Measurements from ENCODE around the gene ARID3A. TPM values are rescaled to one million over a fixed set of nuclear protein-coding genes. Genes with fewer than 3 reads are reported as not detected.

ARID3A gene
- total and polyA plus RNA-seq, 2 of the 8 experiments (the other 6 are each of a cell fraction or from before 2014, with no cell fraction given): 40.5 to 77.4 TPM

- FAIRE-seq: no peak
- no peak overlapping the region for H3K4me2 ChIP-seq (ENCODE audit: insufficient read depth in 1 of 2, low read depth in 2 of 2, low read length in 2 of 2)
- no peak overlapping the region for H3K4ac ChIP-seq (replicated peaks; ENCODE audit: insufficient read length, low read depth, low read length)
- peaks cover 5 to 76% of the 10 kb centered on the region in 2 experiments for H3K79me2 ChIP-seq (ENCODE audit: control insufficient read depth in 1 of 2, insufficient read depth in 2 of 2, low read length in 2 of 2)
- DNase-seq (ENCODE audit: low read depth in 1 of 2, low spot score in 2 of 2): no peak
- H4K20me1 ChIP-seq (replicated peaks in 1 of 2; ENCODE audit: control insufficient read depth in 1 of 2, insufficient read depth in 2 of 2, low read length in 2 of 2): peaks cover 7 to 33% of the 10 kb centered on the region in 2 experiments
- H2AK5ac ChIP-seq (ENCODE audit: low read depth, low read length): no peak overlapping the region
- no peak overlapping the region for H2AFZ ChIP-seq (ENCODE audit: low read length)
- H2BK15ac ChIP-seq (ENCODE audit: low read length): no peak overlapping the region
- no peak overlapping the region for H2BK5ac ChIP-seq (ENCODE audit: low read depth, low read length)
- no peak overlapping the region for H3K23ac ChIP-seq (ENCODE audit: insufficient read length)
- H2BK120ac ChIP-seq (replicated peaks; ENCODE audit: low read depth, low read length): no peak overlapping the region
- no peak overlapping the region for H3K14ac ChIP-seq (ENCODE audit: insufficient read length)
- no peaks in the 10 kb centered on the region for H3K9me3 ChIP-seq (ENCODE audit: insufficient read depth in 2 of 2, low read depth in 1 of 2, low read length in 1 of 2)
- H2BK12ac ChIP-seq (ENCODE audit: low read depth, low read length): no peak overlapping the region
- ChIA-PET CTCF (ENCODE audit: partially characterized antibody) (interaction anchor here (1.1 to 2.5 kb wide), 4 partner anchors 14 to 82 kb away, joined by 3 to 15 read pairs (median 9); no protein-coding TSS in a partner anchor), POLR2A (ENCODE audit: partially characterized antibody) (interaction anchor here (1.3 to 1.6 kb wide), 2 partner anchors 25 to 59 kb away, joined by 3 read pairs; no protein-coding TSS in a partner anchor)
- no peak overlapping the region for H3K56ac ChIP-seq (replicated peaks; ENCODE audit: insufficient read length, low read depth, low read length)
- H3K4me1 ChIP-seq (replicated peaks in 1 of 4; ENCODE audit: control insufficient read depth in 3 of 4, insufficient read depth in 4 of 4, low read length in 3 of 4): peaks cover 0 to 15% (median 4%) of the 10 kb centered on the region in 4 experiments; a peak in 4 of 7 replicates
- no peak overlapping the region for H3K4me3 ChIP-seq (ENCODE audit: extremely low read depth in 1 of 4, insufficient read depth in 2 of 4, low read depth in 3 of 4, low read length in 4 of 4)
- no peak overlapping the region for H3K9ac ChIP-seq (replicated peaks in 1 of 4; ENCODE audit: extremely low read depth in 1 of 4, low read depth in 3 of 4, low read length in 3 of 4)
- H3K79me1 ChIP-seq (ENCODE audit: low read depth, low read length): peaks cover 14% of the 10 kb centered on the region
- no peak overlapping the region for H3K27ac ChIP-seq (ENCODE audit: low read depth, low read length)
- no peaks in the 10 kb centered on the region for H3K27me3 ChIP-seq (replicated peaks in 1 of 4; ENCODE audit: control insufficient read depth in 3 of 4, extremely low read depth in 1 of 4, insufficient read depth in 3 of 4, low read length in 3 of 4)
- H3K23me2 ChIP-seq (ENCODE audit: low read depth, low read length): no peaks in the 10 kb centered on the region
- peaks cover 3 to 10% (median 6%) of the 10 kb centered on the region in 4 experiments; a peak in 6 of 8 replicates for H3K36me3 ChIP-seq (ENCODE audit: control insufficient read depth in 2 of 4, insufficient read depth in 4 of 4, low read length in 3 of 4)
- H2BK20ac ChIP-seq (ENCODE audit: low read length): no peak overlapping the region
- H4K91ac ChIP-seq (replicated peaks; ENCODE audit: insufficient read length, low read length): no peak overlapping the region
- no peak overlapping the region for H4K8ac ChIP-seq (ENCODE audit: extremely low read depth, insufficient read depth, low read length)
- no peak overlapping the region for H3K18ac ChIP-seq (ENCODE audit: extremely low read depth, low read length)
- H4K5ac ChIP-seq (ENCODE audit: insufficient read length, low read depth, low read length): no peak overlapping the region
- WGBS, 2 experiments (ENCODE audit: extremely low coverage in 1 of 2, insufficient coverage in 1 of 2, insufficient read length in 1 of 2, insufficient replicate concordance in 2 of 2, low coverage in 1 of 2, low lambda C conversion rate in 2 of 2, missing lambda C conversion rate in 1 of 2): 95% methylated on average over 16 of the region's 16 CpGs; no CpG with 5 or more reads in 1 of the 2 experiments
- TF ChIP-seq JUN (IDR thresholded peaks at IDR 0.05; ENCODE audit: low read depth, low read length) (no peak), POLR2A (IDR thresholded peaks at IDR 0.05; ENCODE audit: control extremely low read depth in 1 of 2, low read depth in 2 of 2, low read length in 2 of 2) (no peak), POLR2AphosphoS5 (IDR thresholded peaks at IDR 0.05; ENCODE audit: low read depth, low read length) (no peak), NRF1 (IDR thresholded peaks at IDR 0.05; ENCODE audit: low read depth, low read length) (no peak), MAX (IDR thresholded peaks at IDR 0.05) (no peak)
Observed at GRCh38 chr19:937259-937694, 11.4 kb downstream of the ARID3A start.
